ENCODE results near the gene ZNF22. TPM values are rescaled to one million over a fixed set of nuclear protein-coding genes. Genes with fewer than 3 reads are reported as not detected.

The ZNF22 gene
- total RNA-seq, 4 donors from 2014 or later, result 3.6 to 14.5 (median 8.0) TPM

- intact Hi-C loops (cut with DNase I), result no loop called here
- Histone ChIP-seq H3K4me3 (no peak overlapping the region), H3K4me1 (no peaks in the 10 kb centered on the region), H3K36me3 (no peaks in the 10 kb centered on the region), H3K9me3 (no peaks in the 10 kb centered on the region), H3K27ac (no peak overlapping the region), H3K27me3 (no peaks in the 10 kb centered on the region)
- 44 to 64% methylated on average over 2 of the region's 2 CpGs for WGBS, 2 donors
- DNase-seq, result no peak
- TF ChIP-seq POLR2A (IDR thresholded peaks at IDR 0.05) (no peak), CTCF (IDR thresholded peaks at IDR 0.05) (no peak)
These were observed 14.9 kb downstream of the ZNF22 start for GRCh38 chr10:45015590-45015989.

GRCh38 chr10:45023426-45023825 is 22.7 kb downstream of the ZNF22 start:
- H3K27ac ChIP-seq, result no peak overlapping the region
- no peaks in the 10 kb centered on the region for H3K36me3 ChIP-seq
- 65 to 69% methylated on average over 2 of the region's 2 CpGs for WGBS, 2 donors
- H3K9me3 ChIP-seq, result peaks cover 0 to 7% (median 0%) of the 10 kb centered on the region in 3 donors
- H3K4me3 ChIP-seq, result no peak overlapping the region
- no peak for DNase-seq
- no peaks in the 10 kb centered on the region for H3K27me3 ChIP-seq
- H3K4me1 ChIP-seq, result no peaks in the 10 kb centered on the region
- TF ChIP-seq CTCF (IDR thresholded peaks at IDR 0.05), result no peak
- TF ChIP-seq POLR2A (IDR thresholded peaks at IDR 0.05), result no peak
- intact Hi-C loops (cut with DNase I), result no loop called here

GRCh38 chr10:45034301-45034700 is 33.6 kb downstream of the ZNF22 start:
- no peaks in the 10 kb centered on the region for H3K27me3 ChIP-seq
- no peaks in the 10 kb centered on the region for H3K4me1 ChIP-seq
- no peak for DNase-seq
- no peaks in the 10 kb centered on the region for H3K36me3 ChIP-seq
- H3K27ac ChIP-seq, result no peak overlapping the region
- H3K9me3 ChIP-seq, result peaks cover 0 to 17% (median 5%) of the 10 kb centered on the region in 3 donors
- no peak overlapping the region for H3K4me3 ChIP-seq
- no peak for TF ChIP-seq CTCF (IDR thresholded peaks at IDR 0.05)
- no peak for TF ChIP-seq POLR2A (IDR thresholded peaks at IDR 0.05)
- intact Hi-C loops (cut with DNase I), result no loop called here

- intact Hi-C loops (cut with DNase I), result no loop called here
- H3K9me3 ChIP-seq, result peaks cover 0 to 7% (median 0%) of the 10 kb centered on the region in 3 donors
- H3K27ac ChIP-seq, result no peak overlapping the region
- no peaks in the 10 kb centered on the region for H3K27me3 ChIP-seq
- DNase-seq, result no peak
- H3K36me3 ChIP-seq, result no peaks in the 10 kb centered on the region
- no peak overlapping the region for H3K4me3 ChIP-seq
- no peak for TF ChIP-seq CTCF (IDR thresholded peaks at IDR 0.05)
- TF ChIP-seq POLR2A (IDR thresholded peaks at IDR 0.05), result no peak
- no peaks in the 10 kb centered on the region for H3K4me1 ChIP-seq
These were observed 35.0 kb downstream of the ZNF22 start for GRCh38 chr10:45035673-45036072.

- H3K4me1 ChIP-seq, result no peaks in the 10 kb centered on the region
- H3K36me3 ChIP-seq, result no peaks in the 10 kb centered on the region
- H3K27me3 ChIP-seq, result no peaks in the 10 kb centered on the region
- H3K9me3 ChIP-seq, result no peaks in the 10 kb centered on the region
- H3K27ac ChIP-seq, result no peak overlapping the region
- no peak for TF ChIP-seq CTCF (IDR thresholded peaks at IDR 0.05)
- no peak for TF ChIP-seq POLR2A (IDR thresholded peaks at IDR 0.05)
- H3K4me3 ChIP-seq, result no peak overlapping the region
- intact Hi-C loops (cut with DNase I), result no loop called here
- DNase-seq, result no peak
These were observed 40.3 kb downstream of the ZNF22 start for GRCh38 chr10:45040921-45041542.
